Gastroesophageal sphincter (tissue), 4 donors: ENCODE data around the gene CCKAR. TPM values are rescaled to one million over a fixed set of nuclear protein-coding genes. Genes with fewer than 3 reads are reported as not detected.

Source experiments
- ATAC-seq: fragments of 150-250 bp; one replicate; pipeline ENCODE4 v1.9.1; 2016; ENCODE audit warnings: mild to moderate bottlenecking, moderate library complexity
- H3K27ac ChIP-seq, 4 donors: fragments of 200-600 bp; sonication (generic) in 3 of 4; 1 replicate in 3 of 4; 2 replicates in 1 of 4; pipeline ENCODE4 v1.5.1; 2016 to 2019
- H3K27me3 ChIP-seq: fragments of 200-600 bp; sonication (generic); one replicate; pipeline ENCODE4 v1.5.1; 2019
- H3K36me3 ChIP-seq, 2 donors: fragments of 200-600 bp; sonication (generic); one replicate each; pipeline ENCODE4 v1.5.1; 2019; ENCODE audit warnings: control low read depth in 1 of 2
- H3K4me1 ChIP-seq, 3 donors: fragments of 200-600 bp; sonication (generic); 1 replicate in 2 of 3; 2 replicates in 1 of 3; pipeline ENCODE4 v1.5.1; 2016 to 2019; ENCODE audit warnings: control low read depth in 2 of 3
- H3K4me3 ChIP-seq, 2 donors: fragments of 200-600 bp; sonication (generic); one replicate each; pipeline ENCODE4 v1.5.1; 2019; ENCODE audit warnings: mild to moderate bottlenecking in 1 of 2, moderate library complexity in 1 of 2
- H3K9me3 ChIP-seq, 3 donors: fragments of 200-600 bp; sonication (generic); one replicate each; pipeline ENCODE4 v1.5.1; 2017 to 2019; ENCODE audit warnings: control low read depth in 2 of 3
- CTCF ChIP-seq, 4 experiments: fragments of 200-600 bp in 2 of 4; fragments of 450-650 bp in 2 of 4; sonication (generic) in 1 of 4; IDR thresholded peaks; one replicate each; pipeline ENCODE4 v1.5.1; 2017 to 2019; ENCODE audit warnings: antibody characterized with exemption in 4 of 4, mild to moderate bottlenecking in 2 of 4, moderate library complexity in 2 of 4
- EP300 ChIP-seq: sonication (generic); formaldehyde crosslinking; IDR thresholded peaks from one replicate; pipeline ENCODE4 v1.6.1; 2017; ENCODE audit warnings: antibody characterized with exemption, mild to moderate bottlenecking
- POLR2A ChIP-seq, 2 donors: fragments of 450-650 bp; IDR thresholded peaks; one replicate each; pipeline ENCODE4 v1.6.1; 2017; ENCODE audit warnings: antibody characterized with exemption in 2 of 2, mild to moderate bottlenecking in 2 of 2, moderate library complexity in 1 of 2
- POLR2AphosphoS5 ChIP-seq: sonication (generic); formaldehyde crosslinking; IDR thresholded peaks from one replicate; pipeline ENCODE4 v1.6.1; 2017; ENCODE audit warnings: antibody characterized with exemption
- WGBS, 2 donors: methylation state at CpG; one replicate each; pipeline ENCODE4 v1.1.5; 2018; ENCODE audit warnings: low coverage in 1 of 2; 5-methylcytosine and 5-hydroxymethylcytosine counted together
- total RNA-seq, 4 donors: library from RNA; depleted of rRNA; stranded (reverse); fragments of >200 nt; gene quantifications; one replicate each; pipeline ENCODE4 v1.1.0, GENCODE V29; 2016

CCKAR gene
- total RNA-seq, 4 donors from 2014 or later, result 0.54 to 2.1 (median 1.3) TPM; not detected in 1

GRCh38 chr4:26458157-26458561, 32.1 kb downstream of the CCKAR start:
- peaks cover 0 to 26% (median 5%) of the 10 kb centered on the region in 3 donors for H3K4me1 ChIP-seq

GRCh38 chr4:26457412-26457811, 32.9 kb downstream of the CCKAR start:
- ATAC-seq, result no peak

More at GRCh38 chr4:26458157-26458561, 32.1 kb downstream of the CCKAR start:
- Histone ChIP-seq H3K27me3 (no peaks in the 10 kb centered on the region), H3K36me3 (no peaks in the 10 kb centered on the region), H3K9me3 (peaks cover 0 to 10% (median 0%) of the 10 kb centered on the region in 3 donors), H3K27ac (no peak overlapping the region), H3K4me3 (no peak overlapping the region)
- ATAC-seq, result no peak
- no peak for TF ChIP-seq CTCF (IDR thresholded peaks at IDR 0.05)
- 78 to 80% methylated on average over 1 to 5 of the region's 7 CpGs for WGBS, 2 donors

GRCh38 chr4:26455571-26455970, 34.7 kb downstream of the CCKAR start:
- TF ChIP-seq POLR2A (IDR thresholded peaks at IDR 0.05) (no peak), POLR2AphosphoS5 (no peak)

More at GRCh38 chr4:26457412-26457811, 32.9 kb downstream of the CCKAR start:
- no peak overlapping the region for H3K4me3 ChIP-seq
- H3K9me3 ChIP-seq, result peaks cover 0 to 10% (median 0%) of the 10 kb centered on the region in 3 donors
- H3K4me1 ChIP-seq, result peaks cover 0 to 19% (median 0%) of the 10 kb centered on the region in 3 donors
- no peaks in the 10 kb centered on the region for H3K36me3 ChIP-seq
- H3K27me3 ChIP-seq, result no peaks in the 10 kb centered on the region
- no peak for TF ChIP-seq POLR2A (IDR thresholded peaks at IDR 0.05)
- TF ChIP-seq CTCF (IDR thresholded peaks at IDR 0.05), result no peak
- no peak for TF ChIP-seq EP300
- no peak for TF ChIP-seq POLR2AphosphoS5
- H3K27ac ChIP-seq, result no peak overlapping the region
- WGBS, 2 donors, result 97 to 100% methylated on average over 3 to 5 of the region's 6 CpGs

GRCh38 chr4:26454961-26455360, 35.3 kb downstream of the CCKAR start:
- H3K27me3 ChIP-seq, result no peaks in the 10 kb centered on the region
- peaks cover 0 to 10% (median 0%) of the 10 kb centered on the region in 3 donors for H3K9me3 ChIP-seq
- ATAC-seq, result no peak
- no peaks in the 10 kb centered on the region for H3K36me3 ChIP-seq
- no peak overlapping the region for H3K4me3 ChIP-seq
- H3K4me1 ChIP-seq, result peaks cover 0 to 13% (median 0%) of the 10 kb centered on the region in 3 donors
- TF ChIP-seq EP300, result no peak
- no peak for TF ChIP-seq POLR2A (IDR thresholded peaks at IDR 0.05)
- no peak for TF ChIP-seq POLR2AphosphoS5
- no peak for TF ChIP-seq CTCF (IDR thresholded peaks at IDR 0.05)
- WGBS, 2 donors, result 100% methylated on average over 2 of the region's 3 CpGs; no CpG with 5 or more reads in 1 of the 2 donors
- no peak overlapping the region for H3K27ac ChIP-seq

More at GRCh38 chr4:26455571-26455970, 34.7 kb downstream of the CCKAR start:
- H3K4me1 ChIP-seq, result peaks cover 0 to 14% (median 0%) of the 10 kb centered on the region in 3 donors
- no peaks in the 10 kb centered on the region for H3K36me3 ChIP-seq
- WGBS, 2 donors, result 71 to 100% methylated on average over 1 of the region's 2 CpGs
- no peak overlapping the region for H3K27ac ChIP-seq
- no peak for ATAC-seq
- peaks cover 0 to 10% (median 0%) of the 10 kb centered on the region in 3 donors for H3K9me3 ChIP-seq
- no peaks in the 10 kb centered on the region for H3K27me3 ChIP-seq
- no peak overlapping the region for H3K4me3 ChIP-seq

- no peak for TF ChIP-seq EP300
- TF ChIP-seq POLR2AphosphoS5, result no peak
- no peak for TF ChIP-seq CTCF (IDR thresholded peaks at IDR 0.05)
- TF ChIP-seq POLR2A (IDR thresholded peaks at IDR 0.05), result no peak
- Histone ChIP-seq H3K27me3 (no peaks in the 10 kb centered on the region), H3K36me3 (no peaks in the 10 kb centered on the region), H3K4me1 (no peaks in the 10 kb centered on the region), H3K27ac (no peak overlapping the region), H3K9me3 (peaks cover 0 to 10% (median 0%) of the 10 kb centered on the region in 3 donors), H3K4me3 (no peak overlapping the region)
- WGBS, 2 donors, result 74 to 83% methylated on average over 9 to 10 of the region's 15 CpGs
- ATAC-seq, result no peak
Measured at GRCh38 chr4:26452565-26453531, 37.4 kb downstream of the CCKAR start.
